ENCODE results near the gene LAMA2.
"Not testable (repeated sequence)": the region's sequence is repeated elsewhere in the genome, so short reads cannot be mapped to it uniquely, and the experiment has no call there.

LAMA2 gene

DNA sequence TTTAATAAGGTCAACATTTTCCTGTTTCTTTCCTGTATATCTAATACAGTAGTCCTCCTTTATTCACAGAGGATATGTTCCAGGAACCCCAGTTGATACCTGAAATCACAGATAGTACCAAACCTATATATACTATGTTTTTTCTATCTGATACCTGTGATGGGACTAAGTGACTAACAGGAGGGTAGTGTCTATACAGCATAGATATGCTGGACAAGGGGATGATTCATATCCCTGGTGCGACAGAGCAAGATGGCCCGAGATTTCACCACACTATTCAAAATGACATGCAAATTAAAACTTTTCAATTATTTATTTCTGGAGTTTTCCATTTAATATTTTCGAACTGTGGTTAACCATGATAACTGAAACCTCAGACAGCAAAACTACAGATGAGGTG is 281.1 kb downstream of the LAMA2 start:
- no peak for DNase-seq (ENCODE audit: low read depth, low spot score)
- Histone ChIP-seq H3K9me3 (ENCODE audit: insufficient read depth, low read length) (no peaks in the 10 kb centered on the region), H3K4me3 (ENCODE audit: insufficient read length, low read depth) (no peak overlapping the region), H3K27me3 (ENCODE audit: insufficient read depth, insufficient read length) (no peaks in the 10 kb centered on the region), H3K4me1 (ENCODE audit: insufficient read depth, insufficient read length) (no peaks in the 10 kb centered on the region), H3K9ac (ENCODE audit: insufficient read length, low read depth) (no peak overlapping the region), H3K36me3 (ENCODE audit: insufficient read depth, insufficient read length, low read length) (no peaks in the 10 kb centered on the region)
- TF ChIP-seq ZNF274 (IDR thresholded peaks at IDR 0.05; ENCODE audit: low read depth, low read length) (no peak), YY1 (IDR thresholded peaks at IDR 0.05; ENCODE audit: insufficient read depth, insufficient read length) (no peak)

DNA sequence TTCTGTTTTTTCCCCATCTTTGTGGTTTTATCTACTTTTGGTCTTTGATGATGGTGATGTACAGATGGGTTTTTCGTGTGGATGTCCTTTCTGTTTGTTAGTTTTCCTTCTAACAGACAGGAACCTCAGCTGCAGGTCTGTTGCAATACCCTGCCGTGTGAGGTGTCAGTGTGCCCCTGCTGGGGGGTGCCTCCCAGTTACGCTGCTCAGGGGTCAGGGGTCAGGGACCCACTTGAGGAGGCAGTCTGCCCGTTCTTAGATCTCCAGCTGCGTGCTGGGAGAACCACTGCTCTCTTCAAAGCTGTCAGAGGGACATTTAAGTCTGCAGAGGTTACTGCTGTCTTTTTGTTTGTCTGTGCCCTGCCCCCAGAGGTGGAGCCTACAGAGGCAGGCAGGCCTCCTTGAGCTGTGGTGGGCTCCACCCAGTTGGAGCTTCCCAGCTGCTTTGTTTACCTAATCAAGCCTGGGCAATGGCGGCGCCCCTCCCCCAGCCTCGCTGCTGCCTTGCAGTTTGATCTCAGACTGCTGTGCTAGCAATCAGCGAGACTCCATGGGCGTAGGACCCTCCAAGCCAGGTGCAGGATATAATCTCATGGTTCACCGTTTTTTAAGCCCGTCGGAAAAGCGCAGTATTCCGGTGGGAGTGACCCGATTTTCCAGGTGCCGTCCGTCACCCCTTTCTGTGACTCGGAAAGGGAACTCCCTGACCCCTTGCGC is 289.5 kb downstream of the LAMA2 start:
- not testable (repeated sequence) for H3K9me3 ChIP-seq (ENCODE audit: insufficient read depth, low read length); H3K4me1 ChIP-seq (ENCODE audit: insufficient read depth, insufficient read length); H3K36me3 ChIP-seq (ENCODE audit: insufficient read depth, insufficient read length, low read length); DNase-seq (ENCODE audit: low read depth, low spot score); H3K27me3 ChIP-seq (ENCODE audit: insufficient read depth, insufficient read length); H3K9ac ChIP-seq (ENCODE audit: insufficient read length, low read depth); H3K4me3 ChIP-seq (ENCODE audit: insufficient read length, low read depth)

DNA sequence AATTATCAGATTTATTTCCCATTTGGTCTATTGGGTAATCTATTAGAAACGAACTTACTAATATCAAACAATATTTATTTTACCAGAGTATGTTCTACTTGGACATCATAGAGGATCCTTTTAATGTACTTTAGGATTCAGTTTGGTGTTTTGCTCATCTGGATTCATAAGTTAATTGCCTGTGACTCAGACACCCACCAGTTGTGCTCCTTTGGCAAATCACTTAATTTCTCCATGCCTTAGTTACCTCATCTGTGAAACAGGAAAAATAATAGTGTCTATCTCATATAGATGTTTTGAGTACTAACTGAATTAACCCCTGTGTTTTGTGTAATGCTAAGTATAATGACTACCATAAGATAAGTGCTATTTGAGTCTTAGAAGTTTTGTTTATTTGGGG is 292.1 kb downstream of the LAMA2 start:
- no peak overlapping the region for H3K9ac ChIP-seq (ENCODE audit: insufficient read length, low read depth)
- H3K4me1 ChIP-seq (ENCODE audit: insufficient read depth, insufficient read length), result no peaks in the 10 kb centered on the region
- no peak overlapping the region for H3K4me3 ChIP-seq (ENCODE audit: insufficient read length, low read depth)
- TF ChIP-seq YY1 (IDR thresholded peaks at IDR 0.05; ENCODE audit: insufficient read depth, insufficient read length) (no peak), SUZ12 (IDR thresholded peaks at IDR 0.05; ENCODE audit: extremely low read depth, insufficient read depth, insufficient read length) (no peak), ZNF274 (IDR thresholded peaks at IDR 0.05; ENCODE audit: low read depth, low read length) (no peak)
- H3K36me3 ChIP-seq (ENCODE audit: insufficient read depth, insufficient read length, low read length), result no peaks in the 10 kb centered on the region
- H3K9me3 ChIP-seq (ENCODE audit: insufficient read depth, low read length), result no peaks in the 10 kb centered on the region
- no peaks in the 10 kb centered on the region for H3K27me3 ChIP-seq (ENCODE audit: insufficient read depth, insufficient read length)
- DNase-seq (ENCODE audit: low read depth, low spot score), result no peak

DNA sequence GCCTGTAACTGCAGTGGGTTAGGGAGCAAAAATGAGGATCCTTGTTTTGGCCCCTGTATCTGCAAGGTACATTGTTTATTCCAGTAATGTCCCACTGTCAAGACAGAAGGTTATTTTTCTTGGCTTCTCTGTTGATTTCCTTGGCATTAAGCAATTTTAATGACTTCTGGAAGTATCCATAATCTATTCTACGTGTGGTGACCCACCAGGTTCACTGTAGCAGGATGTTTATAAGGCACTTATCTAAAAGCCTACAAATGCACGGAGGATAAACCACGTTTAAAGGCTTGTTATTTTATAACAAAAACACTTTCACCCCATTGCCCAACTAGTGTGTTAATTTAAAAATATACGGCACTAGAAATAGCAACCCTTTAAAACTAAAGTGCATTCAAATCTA is 294.9 kb downstream of the LAMA2 start:
- no peak for TF ChIP-seq SUZ12 (IDR thresholded peaks at IDR 0.05; ENCODE audit: extremely low read depth, insufficient read depth, insufficient read length)
- no peak for TF ChIP-seq YY1 (IDR thresholded peaks at IDR 0.05; ENCODE audit: insufficient read depth, insufficient read length)
- TF ChIP-seq ZNF274 (IDR thresholded peaks at IDR 0.05; ENCODE audit: low read depth, low read length), result no peak
- H3K36me3 ChIP-seq (ENCODE audit: insufficient read depth, insufficient read length, low read length), result no peaks in the 10 kb centered on the region

DNA sequence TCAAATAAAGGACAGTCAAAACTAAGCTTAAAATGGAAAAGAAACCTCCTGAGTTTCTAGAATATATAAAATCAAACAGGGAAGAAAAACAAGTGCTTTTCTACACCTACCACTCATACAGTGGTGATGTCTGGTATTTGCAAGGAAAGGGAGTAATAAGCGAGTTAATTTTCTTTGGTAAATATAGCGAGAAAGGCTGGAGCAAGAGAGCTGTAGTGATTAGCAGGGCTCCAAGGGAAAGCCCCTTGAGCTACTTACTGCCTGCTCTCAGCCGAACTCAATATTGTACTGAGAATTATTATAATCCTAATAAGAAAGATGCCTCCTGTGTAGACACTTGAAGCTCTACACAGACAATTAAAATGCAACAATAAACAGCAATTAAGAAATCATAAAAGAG is 296.3 kb downstream of the LAMA2 start:
- TF ChIP-seq YY1 (IDR thresholded peaks at IDR 0.05; ENCODE audit: insufficient read depth, insufficient read length) (no peak), SUZ12 (IDR thresholded peaks at IDR 0.05; ENCODE audit: extremely low read depth, insufficient read depth, insufficient read length) (no peak), ZNF274 (IDR thresholded peaks at IDR 0.05; ENCODE audit: low read depth, low read length) (no peak)
- no peaks in the 10 kb centered on the region for H3K4me1 ChIP-seq (ENCODE audit: insufficient read depth, insufficient read length)
- H3K9ac ChIP-seq (ENCODE audit: insufficient read length, low read depth), result no peak overlapping the region
- no peaks in the 10 kb centered on the region for H3K27me3 ChIP-seq (ENCODE audit: insufficient read depth, insufficient read length)
- no peaks in the 10 kb centered on the region for H3K9me3 ChIP-seq (ENCODE audit: insufficient read depth, low read length)
- no peak for DNase-seq (ENCODE audit: low read depth, low spot score)
- H3K4me3 ChIP-seq (ENCODE audit: insufficient read length, low read depth), result no peak overlapping the region
- H3K36me3 ChIP-seq (ENCODE audit: insufficient read depth, insufficient read length, low read length), result no peaks in the 10 kb centered on the region

More for the DNA sequence above, 294.9 kb downstream of the LAMA2 start:
- DNase-seq (ENCODE audit: low read depth, low spot score), result no peak
- no peaks in the 10 kb centered on the region for H3K9me3 ChIP-seq (ENCODE audit: insufficient read depth, low read length)
- H3K4me1 ChIP-seq (ENCODE audit: insufficient read depth, insufficient read length), result no peaks in the 10 kb centered on the region
- no peaks in the 10 kb centered on the region for H3K27me3 ChIP-seq (ENCODE audit: insufficient read depth, insufficient read length)
- no peak overlapping the region for H3K4me3 ChIP-seq (ENCODE audit: insufficient read length, low read depth)
- no peak overlapping the region for H3K9ac ChIP-seq (ENCODE audit: insufficient read length, low read depth)

DNA sequence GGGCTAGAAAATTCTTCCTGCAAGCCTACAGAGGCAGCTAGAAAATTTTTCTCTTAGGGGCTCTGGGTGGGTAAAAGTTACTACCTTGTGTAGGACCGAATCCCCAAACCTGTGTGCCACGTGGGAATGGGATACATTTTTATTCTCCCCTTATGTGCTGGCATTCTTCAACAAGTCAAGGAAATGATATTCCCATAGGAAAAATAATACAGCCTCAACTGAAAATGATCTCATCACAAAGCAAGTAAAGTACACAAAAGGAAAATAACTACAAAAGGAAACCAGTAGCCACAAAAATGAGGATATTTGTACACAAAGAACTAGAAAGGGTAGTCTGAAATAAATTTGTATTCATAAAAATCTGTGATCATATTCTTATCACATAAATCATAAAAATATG is 298.1 kb downstream of the LAMA2 start:
- H3K36me3 ChIP-seq (ENCODE audit: insufficient read depth, insufficient read length, low read length), result no peaks in the 10 kb centered on the region

DNA sequence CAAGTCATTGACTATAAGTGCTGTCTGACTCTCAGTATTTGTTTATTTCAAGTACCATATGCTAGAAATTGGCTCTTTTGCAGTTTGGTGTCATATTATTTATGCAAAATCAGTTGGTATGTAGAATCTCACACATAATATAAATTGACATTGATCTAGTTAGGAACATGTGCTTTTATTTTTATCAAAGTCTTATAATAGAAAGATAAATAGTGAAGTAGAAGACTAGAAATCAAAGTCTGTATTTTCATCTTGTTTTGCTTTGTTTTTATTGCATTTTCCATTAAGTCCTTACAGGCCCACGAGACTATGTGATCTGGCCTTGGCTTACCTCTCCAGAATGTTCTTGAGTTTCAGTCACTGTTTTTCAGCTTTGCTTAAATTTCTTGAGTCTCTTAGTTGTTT is 300.3 kb downstream of the LAMA2 start:
- H3K36me3 ChIP-seq (ENCODE audit: insufficient read depth, insufficient read length, low read length), result no peaks in the 10 kb centered on the region
- H3K4me3 ChIP-seq (ENCODE audit: insufficient read length, low read depth), result no peak overlapping the region
- no peaks in the 10 kb centered on the region for H3K9me3 ChIP-seq (ENCODE audit: insufficient read depth, low read length)
- H3K4me1 ChIP-seq (ENCODE audit: insufficient read depth, insufficient read length), result no peaks in the 10 kb centered on the region
- H3K9ac ChIP-seq (ENCODE audit: insufficient read length, low read depth), result no peak overlapping the region
- TF ChIP-seq YY1 (IDR thresholded peaks at IDR 0.05; ENCODE audit: insufficient read depth, insufficient read length) (no peak), SUZ12 (IDR thresholded peaks at IDR 0.05; ENCODE audit: extremely low read depth, insufficient read depth, insufficient read length) (no peak), ZNF274 (IDR thresholded peaks at IDR 0.05; ENCODE audit: low read depth, low read length) (no peak)
- no peak for DNase-seq (ENCODE audit: low read depth, low spot score)
- no peaks in the 10 kb centered on the region for H3K27me3 ChIP-seq (ENCODE audit: insufficient read depth, insufficient read length)

More for the DNA sequence above, 298.1 kb downstream of the LAMA2 start:
- Histone ChIP-seq H3K27me3 (ENCODE audit: insufficient read depth, insufficient read length) (no peaks in the 10 kb centered on the region), H3K4me1 (ENCODE audit: insufficient read depth, insufficient read length) (no peaks in the 10 kb centered on the region), H3K4me3 (ENCODE audit: insufficient read length, low read depth) (no peak overlapping the region), H3K9me3 (ENCODE audit: insufficient read depth, low read length) (no peaks in the 10 kb centered on the region), H3K9ac (ENCODE audit: insufficient read length, low read depth) (no peak overlapping the region)
- DNase-seq (ENCODE audit: low read depth, low spot score), result no peak
- TF ChIP-seq ZNF274 (IDR thresholded peaks at IDR 0.05; ENCODE audit: low read depth, low read length) (no peak), SUZ12 (IDR thresholded peaks at IDR 0.05; ENCODE audit: extremely low read depth, insufficient read depth, insufficient read length) (no peak), YY1 (IDR thresholded peaks at IDR 0.05; ENCODE audit: insufficient read depth, insufficient read length) (no peak)

All from NT2/D1 (cell line).